GM18951 (cell line): ENCODE data around the gene LGMN.

Experiments used
- POLR2A ChIP-seq: IDR thresholded peaks from 4 replicates; pipeline ENCODE4 v1.6.1; 2011; ENCODE audit warnings: mild to moderate bottlenecking; ENCODE audit not compliant: insufficient read length, insufficient read depth; ENCODE audit errors: extremely low read depth
- in situ Hi-C: fragments of 300-500 bp; cut with MboI; formaldehyde crosslinking; loops from one replicate; pipeline ENCODE4 v1.12.0; 2022; ENCODE audit warnings: low sequenced_read_pairs, mixed read lengths, inconsistent platforms; ENCODE audit not compliant: unreplicated experiment

Gene LGMN

GRCh38 chr14:92719890-92720323, 28.5 kb downstream of the LGMN start:
- in situ Hi-C loops, result no loop called here
- no peak for TF ChIP-seq POLR2A

GRCh38 chr14:92719421-92719820, 29.0 kb downstream of the LGMN start:
- no peak for TF ChIP-seq POLR2A
- in situ Hi-C loops, result no loop called here

GRCh38 chr14:92718664-92719063, 29.8 kb downstream of the LGMN start:
- in situ Hi-C loops, result no loop called here

GRCh38 chr14:92717571-92718042, 30.8 kb downstream of the LGMN start:
- no peak for TF ChIP-seq POLR2A
- in situ Hi-C loops, result no loop called here

More at GRCh38 chr14:92718664-92719063, 29.8 kb downstream of the LGMN start:
- no peak for TF ChIP-seq POLR2A

- in situ Hi-C loops, result no loop called here
- no peak for TF ChIP-seq POLR2A
Measured at GRCh38 chr14:92716131-92716530, 32.3 kb downstream of the LGMN start.

- in situ Hi-C loops, result loop anchor here (5.0 kb wide), 1 partner anchor 67 kb away; no protein-coding TSS in a partner anchor
Measured at GRCh38 chr14:92714739-92715307, 33.6 kb downstream of the LGMN start.

GRCh38 chr14:92712654-92713051, 35.8 kb downstream of the LGMN start:
- in situ Hi-C loops, result loop anchor here (5.0 kb wide), 1 partner anchor 70 kb away; no protein-coding TSS in a partner anchor
- TF ChIP-seq POLR2A, result no peak

GRCh38 chr14:92711976-92712653, 36.3 kb downstream of the LGMN start:
- no peak for TF ChIP-seq POLR2A
- in situ Hi-C loops, result loop anchor here (5.0 kb wide), 1 partner anchor 70 kb away; no protein-coding TSS in a partner anchor

- in situ Hi-C loops, result loop anchor here (5.0 kb wide), 1 partner anchor 72 kb away; no protein-coding TSS in a partner anchor
- TF ChIP-seq POLR2A, result no peak
Measured at GRCh38 chr14:92710001-92710341, 38.5 kb downstream of the LGMN start.

- no peak for TF ChIP-seq POLR2A
- in situ Hi-C loops, result no loop called here
Measured at GRCh38 chr14:92709340-92710000, 39.0 kb downstream of the LGMN start.

- in situ Hi-C loops, result no loop called here
- TF ChIP-seq POLR2A, result no peak
Measured at GRCh38 chr14:92706386-92706785, 42.0 kb downstream of the LGMN start.

- in situ Hi-C loops, result no loop called here
- TF ChIP-seq POLR2A, result no peak
Measured at GRCh38 chr14:92704821-92705220, 43.6 kb downstream of the LGMN start.

GRCh38 chr14:92704036-92704804, 44.2 kb downstream of the LGMN start:
- in situ Hi-C loops, result no loop called here

GRCh38 chr14:92703516-92703915, 44.9 kb downstream of the LGMN start:
- TF ChIP-seq POLR2A, result no peak
- in situ Hi-C loops, result no loop called here

More at GRCh38 chr14:92704036-92704804, 44.2 kb downstream of the LGMN start:
- no peak for TF ChIP-seq POLR2A
